HepG2 (cell line): ENCODE data around the gene ZBED5. TPM values are rescaled to one million over a fixed set of nuclear protein-coding genes. Genes with fewer than 3 reads are reported as not detected.

Experiments used
- ATAC-seq: fragments of 200-7000 bp; cut with Tn5 transposase; 3 replicates; pipeline ENCODE4 v1.9.1; 2020; ENCODE audit warnings: mild to moderate bottlenecking, moderate library complexity
- BruUV-seq: library from RNA; stranded (reverse); fragments of 400-500 nt; replicated peaks from 2 replicates; lab custom pipeline; 2021; lab: Mats Ljungman, UMichigan
- CTCF ChIA-PET: fragments of 300-600 bp; formaldehyde crosslinking; extraction: SDS; loops from one replicate; lab custom pipeline; 2021; ENCODE audit warnings: low total read pairs, inconsistent platforms, low intra/inter-chr PET ratio; lab: Yijun Ruan, JAX
- POLR2A ChIA-PET: fragments of 350-600 bp; sonication (Branson Sonifier 250); formaldehyde crosslinking; loops from one replicate; lab custom pipeline; 2020; ENCODE audit warnings: antibody characterized with exemption, inconsistent platforms; lab: Yijun Ruan, JAX
- DNase-seq: peaks from one replicate; pipeline ENCODE4 v3.0.0-alpha.2; 2015; ENCODE audit warnings: low spot score
- FAIRE-seq: peaks from 3 replicates; lab custom pipeline; 2011; peaks lifted over from hg19 to GRCh38; lab: Jason Lieb, UNC
- H2AFZ ChIP-seq: one replicate; pipeline ENCODE4 v1.6.1; 2011; ENCODE audit warnings: low read length, inconsistent platforms
- H3K27ac ChIP-seq: fragments of 300-600 bp; 3 replicates; pipeline ENCODE4 v1.8.0; 2011; ENCODE audit warnings: mixed run types, mild to moderate bottlenecking, mixed read lengths, low read length, inconsistent platforms; ENCODE audit not compliant: insufficient read depth; ENCODE audit errors: extremely low read length
- H3K27me3 ChIP-seq, 2 experiments: fragments of 200-600 bp in 1 of 2; 2 replicates in 1 of 2; 3 replicates in 1 of 2; pipeline versions ENCODE4 v1.6.0 to v1.8.0; 2011; ENCODE audit warnings: low read length in 2 of 2, mild to moderate bottlenecking in 2 of 2, moderate library complexity in 2 of 2, inconsistent platforms in 1 of 2; ENCODE audit not compliant: insufficient read depth in 2 of 2, control insufficient read depth in 1 of 2
- H3K36me3 ChIP-seq, 2 experiments: fragments of 200-600 bp in 1 of 2; replicated peaks in 1 of 2; 2 replicates in 1 of 2; 3 replicates in 1 of 2; pipeline versions ENCODE4 v1.5.1 to v1.8.0; 2011; ENCODE audit warnings: low read length in 2 of 2, inconsistent platforms in 1 of 2; ENCODE audit not compliant: insufficient read depth in 2 of 2, control insufficient read depth in 1 of 2
- H3K4me1 ChIP-seq: 2 replicates; pipeline ENCODE4 v1.5.1; 2012; ENCODE audit warnings: low read length, inconsistent platforms; ENCODE audit not compliant: insufficient read depth
- H3K4me2 ChIP-seq: 2 replicates; pipeline ENCODE4 v1.6.0; 2011; ENCODE audit warnings: low read depth, low read length, inconsistent platforms
- H3K4me3 ChIP-seq, 3 experiments: fragments of 200-600 bp in 1 of 3; sonication (generic), shearing (Covaris generic) in 1 of 3; replicated peaks in 1 of 3; 2 replicates each; pipeline ENCODE4 v1.5.1; 2011 to 2016; ENCODE audit warnings: low read length in 3 of 3, inconsistent platforms in 2 of 3, low read depth in 2 of 3, mild to moderate bottlenecking in 2 of 3, control low read depth in 1 of 3, mixed read lengths in 1 of 3; ENCODE audit not compliant: insufficient read depth in 1 of 3
- H3K79me2 ChIP-seq: one replicate; pipeline ENCODE4 v1.6.1; 2011; ENCODE audit warnings: low read length, inconsistent platforms; ENCODE audit not compliant: insufficient read depth
- H3K9ac ChIP-seq: 2 replicates; pipeline ENCODE4 v1.6.0; 2011; ENCODE audit warnings: mild to moderate bottlenecking, low read depth, low read length, inconsistent platforms; ENCODE audit not compliant: insufficient read depth
- H3K9me3 ChIP-seq: 2 replicates; pipeline ENCODE4 v1.5.1; 2012; ENCODE audit warnings: mild to moderate bottlenecking, low read length
- H4K20me1 ChIP-seq: 2 replicates; pipeline ENCODE4 v1.6.0; 2011; ENCODE audit warnings: inconsistent platforms, mild to moderate bottlenecking, low read length, moderate library complexity; ENCODE audit not compliant: insufficient read depth
- EZH2 ChIP-seq: conservative IDR thresholded peaks from 2 replicates; pipeline ENCODE4 v1.6.1; 2012; ENCODE audit warnings: mild to moderate bottlenecking, low read depth, low read length, moderate library complexity
- KIAA2018 ChIP-seq: sonication (generic); formaldehyde crosslinking; IDR thresholded peaks from 2 replicates; pipeline ENCODE4 v1.5.0; 2020; ENCODE audit warnings: mild to moderate bottlenecking, missing genetic modification reagents, borderline replicate concordance
- MTF2 ChIP-seq: sonication (generic); formaldehyde crosslinking; IDR thresholded peaks from 2 replicates; pipeline ENCODE4 v1.5.0; 2020; ENCODE audit warnings: missing genetic modification reagents, borderline replicate concordance
- ZBTB7A ChIP-seq: sonication (generic); formaldehyde crosslinking; IDR thresholded peaks from 2 replicates; pipeline ENCODE4 v1.8.0; 2022; ENCODE audit warnings: mild to moderate bottlenecking, missing genetic modification reagents
- ZMAT3 ChIP-seq: sonication (generic); formaldehyde crosslinking; conservative IDR thresholded peaks from 2 replicates; pipeline ENCODE4 v1.7.0; 2021; ENCODE audit warnings: missing genetic modification reagents
- in situ Hi-C: cut with HindIII; loops from 2 replicates; pipeline ENCODE4 v1.10.0; 2017; ENCODE audit warnings: low pct_unique_long_range_greater_than_20kb; ENCODE audit not compliant: extremely low pct_ligation_motif_present
- intact Hi-C: fragments of 100-400 bp; cut with micrococcal nuclease; formaldehyde crosslinking; loops from one replicate; pipeline ENCODE4 v1.10.0; 2022; ENCODE audit not compliant: unreplicated experiment
- polyA plus RNA-seq, 8 experiments: library from polyadenylated mRNA; depleted of rRNA in 3 of 8; stranded (reverse) in 7 of 8; unstranded in 1 of 8; fragments of >200 nt; fragmentation: Illumina TruSeq in 4 of 8; extraction: Trizol in 4 of 8; gene quantifications; 2 replicates each; pipeline versions ENCODE4 v1.2.1 to v1.2.3, GENCODE V29; 2011 to 2016; ENCODE audit warnings: low read depth in 4 of 8, missing spikeins in 1 of 8, mixed read lengths in 1 of 8; ENCODE audit not compliant: insufficient read depth in 1 of 8
- total RNA-seq, 5 experiments: library from RNA; depleted of rRNA; stranded (reverse); fragments of >200 nt; fragmentation: Illumina TruSeq; extraction: Trizol; gene quantifications; 2 replicates each; pipeline ENCODE4 v1.2.3, GENCODE V29; 2016; ENCODE audit warnings: low read depth in 1 of 5

Gene ZBED5
- total and polyA plus RNA-seq, 2 of the 13 experiments (the other 11 are each of a cell fraction or from before 2014, with no cell fraction given) = 18.2 to 38.6 TPM

- TF ChIP-seq KIAA2018 (CRISPR knock-in tag) (no peak), MTF2 (CRISPR knock-in tag) (no peak), ZMAT3 (CRISPR knock-in tag) (no peak), EZH2 (no peak)
These were observed 13.1 kb downstream of the ZBED5 start (continued) for GRCh38 chr11:10844796-10845195.

- Histone ChIP-seq H3K9ac (no peak overlapping the region), H3K9me3 (no peaks in the 10 kb centered on the region), H3K27me3 (no peaks in the 10 kb centered on the region), H3K27ac (no peak overlapping the region), H4K20me1 (no peaks in the 10 kb centered on the region), H3K4me3 (no peak overlapping the region), H2AFZ (no peak overlapping the region)
- POLR2A ChIA-PET = no interaction called here
- intact Hi-C loops = no loop called here
- no peak for TF ChIP-seq ZBTB7A
- TF ChIP-seq, all 625 proteins: peak for 0
- no peaks in the 10 kb centered on the region for H3K79me2 ChIP-seq
- FAIRE-seq (no peak), ATAC-seq (no peak), DNase-seq (no peak)
- H3K36me3 ChIP-seq = no peaks in the 10 kb centered on the region
- no peak overlapping the region for H3K4me2 ChIP-seq
- CTCF ChIA-PET = no interaction called here
- no TSS peak for BruUV-seq
- H3K4me1 ChIP-seq = no peaks in the 10 kb centered on the region
- in situ Hi-C loops = no loop called here
These were observed 13.5 kb downstream of the ZBED5 start for GRCh38 chr11:10844356-10844755.
